DMS79 treated with DMSO at 0.1 percent for 48 hours (cell line): ENCODE data around the gene MARCKSL1.
"Not testable (repeated sequence)": the region's sequence is repeated elsewhere in the genome, so short reads cannot be mapped to it uniquely, and the experiment has no call there.

Experiments
- DNase-seq: peaks from one replicate; lab custom pipeline; 2025; lab: John Stamatoyannopoulos, UW

MARCKSL1 gene

DNA sequence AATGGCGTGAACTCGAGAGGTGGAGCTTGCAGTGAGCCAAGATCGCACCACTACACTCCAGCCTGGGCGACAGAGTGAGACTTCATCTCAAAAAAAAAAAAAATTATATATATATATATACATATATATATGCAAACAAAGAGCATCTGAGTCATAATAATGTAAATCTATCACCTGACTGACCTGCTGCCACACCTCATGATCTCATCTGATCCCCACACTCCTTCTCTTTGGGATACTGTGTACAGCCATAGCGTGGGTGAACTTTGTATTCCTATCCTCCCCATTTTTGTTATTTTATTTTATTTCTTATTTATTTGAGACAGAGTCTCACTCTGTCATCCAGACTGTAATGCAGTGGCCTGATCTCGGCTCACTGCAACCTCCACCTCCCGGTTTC is 46.8 kb downstream of the MARCKSL1 start:
- DNase-seq = no peak

DNA sequence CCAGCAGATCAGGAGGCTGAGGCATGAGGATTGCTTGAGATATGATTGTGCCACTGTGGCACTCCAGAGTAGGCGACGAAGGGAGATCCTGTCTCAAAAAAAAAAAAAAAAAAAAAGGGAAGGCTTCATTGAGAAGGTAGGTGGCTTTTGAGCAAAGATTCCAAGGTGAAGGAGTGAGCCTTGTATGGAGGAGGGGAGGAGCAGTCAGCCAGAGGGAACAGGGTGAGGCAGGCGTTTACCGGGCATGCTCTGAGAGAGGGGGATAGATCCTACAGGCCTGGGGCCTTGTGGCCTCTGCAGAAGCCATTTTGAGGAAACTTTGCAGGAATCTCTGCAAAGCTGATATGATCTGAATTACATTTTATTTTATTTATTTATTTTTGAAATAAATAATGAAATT is 49.3 kb downstream of the MARCKSL1 start:
- no peak for DNase-seq

DNA sequence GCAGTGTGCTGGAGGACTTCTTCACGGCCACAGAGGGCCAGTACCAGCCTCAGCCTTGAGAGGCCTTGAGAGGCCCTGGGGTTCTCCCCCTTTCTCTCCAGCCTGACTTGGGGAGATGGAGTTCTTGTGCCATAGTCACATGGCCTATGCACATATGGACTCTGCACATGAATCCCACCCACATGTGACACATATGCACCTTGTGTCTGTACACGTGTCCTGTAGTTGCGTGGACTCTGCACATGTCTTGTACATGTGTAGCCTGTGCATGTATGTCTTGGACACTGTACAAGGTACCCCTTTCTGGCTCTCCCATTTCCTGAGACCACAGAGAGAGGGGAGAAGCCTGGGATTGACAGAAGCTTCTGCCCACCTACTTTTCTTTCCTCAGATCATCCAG is 50.4 kb downstream of the MARCKSL1 start:
- DNase-seq = no peak

DNA sequence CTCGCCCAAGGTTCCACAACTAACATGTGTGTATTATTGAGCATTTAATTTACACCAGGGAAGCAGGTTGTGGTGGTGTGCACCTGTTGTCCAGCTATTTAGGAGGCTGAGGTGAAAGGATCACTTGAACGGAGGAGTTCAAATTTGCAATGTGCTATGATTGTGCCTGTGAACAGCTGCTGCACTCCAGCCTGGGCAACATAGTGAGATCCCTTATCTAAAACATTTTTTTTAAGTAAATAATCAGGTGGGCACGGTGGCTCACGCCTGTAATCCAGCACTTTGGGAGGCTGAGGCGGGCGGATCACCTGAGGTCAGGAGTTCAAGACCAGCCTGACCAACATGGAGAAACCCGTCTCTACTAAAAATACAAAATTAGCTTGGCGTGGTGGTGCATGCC is 51.3 kb downstream of the MARCKSL1 start:
- not testable (repeated sequence) for DNase-seq
